HepG2 (cell line): ENCODE data around the gene COL4A3. TPM values are rescaled to one million over a fixed set of nuclear protein-coding genes. Genes with fewer than 3 reads are reported as not detected.

Experiments
- ATAC-seq: fragments of 200-7000 bp; cut with Tn5 transposase; 3 replicates; pipeline ENCODE4 v1.9.1; 2020; ENCODE audit warnings: mild to moderate bottlenecking, moderate library complexity
- BruUV-seq: library from RNA; stranded (reverse); fragments of 400-500 nt; replicated peaks from 2 replicates; lab custom pipeline; 2021; lab: Mats Ljungman, UMichigan
- CTCF ChIA-PET: fragments of 300-600 bp; formaldehyde crosslinking; extraction: SDS; loops from one replicate; lab custom pipeline; 2021; ENCODE audit warnings: low total read pairs, inconsistent platforms, low intra/inter-chr PET ratio; lab: Yijun Ruan, JAX
- POLR2A ChIA-PET: fragments of 350-600 bp; sonication (Branson Sonifier 250); formaldehyde crosslinking; loops from one replicate; lab custom pipeline; 2020; ENCODE audit warnings: antibody characterized with exemption, inconsistent platforms; lab: Yijun Ruan, JAX
- DNase-seq: peaks from one replicate; pipeline ENCODE4 v3.0.0-alpha.2; 2015; ENCODE audit warnings: low spot score
- FAIRE-seq: peaks from 3 replicates; lab custom pipeline; 2011; peaks lifted over from hg19 to GRCh38; lab: Jason Lieb, UNC
- H2AFZ ChIP-seq: one replicate; pipeline ENCODE4 v1.6.1; 2011; ENCODE audit warnings: low read length, inconsistent platforms
- H3K27ac ChIP-seq: fragments of 300-600 bp; 3 replicates; pipeline ENCODE4 v1.8.0; 2011; ENCODE audit warnings: mixed run types, mild to moderate bottlenecking, mixed read lengths, low read length, inconsistent platforms; ENCODE audit not compliant: insufficient read depth; ENCODE audit errors: extremely low read length
- H3K27me3 ChIP-seq, 2 experiments: fragments of 200-600 bp in 1 of 2; 2 replicates in 1 of 2; 3 replicates in 1 of 2; pipeline versions ENCODE4 v1.6.0 to v1.8.0; 2011; ENCODE audit warnings: low read length in 2 of 2, mild to moderate bottlenecking in 2 of 2, moderate library complexity in 2 of 2, inconsistent platforms in 1 of 2; ENCODE audit not compliant: insufficient read depth in 2 of 2, control insufficient read depth in 1 of 2
- H3K36me3 ChIP-seq, 2 experiments: fragments of 200-600 bp in 1 of 2; replicated peaks in 1 of 2; 2 replicates in 1 of 2; 3 replicates in 1 of 2; pipeline versions ENCODE4 v1.5.1 to v1.8.0; 2011; ENCODE audit warnings: low read length in 2 of 2, inconsistent platforms in 1 of 2; ENCODE audit not compliant: insufficient read depth in 2 of 2, control insufficient read depth in 1 of 2
- H3K4me1 ChIP-seq: 2 replicates; pipeline ENCODE4 v1.5.1; 2012; ENCODE audit warnings: low read length, inconsistent platforms; ENCODE audit not compliant: insufficient read depth
- H3K4me2 ChIP-seq: 2 replicates; pipeline ENCODE4 v1.6.0; 2011; ENCODE audit warnings: low read depth, low read length, inconsistent platforms
- H3K4me3 ChIP-seq, 3 experiments: fragments of 200-600 bp in 1 of 3; sonication (generic), shearing (Covaris generic) in 1 of 3; replicated peaks in 1 of 3; 2 replicates each; pipeline ENCODE4 v1.5.1; 2011 to 2016; ENCODE audit warnings: low read length in 3 of 3, inconsistent platforms in 2 of 3, low read depth in 2 of 3, mild to moderate bottlenecking in 2 of 3, control low read depth in 1 of 3, mixed read lengths in 1 of 3; ENCODE audit not compliant: insufficient read depth in 1 of 3
- H3K79me2 ChIP-seq: one replicate; pipeline ENCODE4 v1.6.1; 2011; ENCODE audit warnings: low read length, inconsistent platforms; ENCODE audit not compliant: insufficient read depth
- H3K9ac ChIP-seq: 2 replicates; pipeline ENCODE4 v1.6.0; 2011; ENCODE audit warnings: mild to moderate bottlenecking, low read depth, low read length, inconsistent platforms; ENCODE audit not compliant: insufficient read depth
- H3K9me3 ChIP-seq: 2 replicates; pipeline ENCODE4 v1.5.1; 2012; ENCODE audit warnings: mild to moderate bottlenecking, low read length
- H4K20me1 ChIP-seq: 2 replicates; pipeline ENCODE4 v1.6.0; 2011; ENCODE audit warnings: inconsistent platforms, mild to moderate bottlenecking, low read length, moderate library complexity; ENCODE audit not compliant: insufficient read depth
- CHD2 ChIP-seq: IDR thresholded peaks from 2 replicates; pipeline ENCODE4 v1.6.1; 2011; ENCODE audit warnings: low read depth, low read length, improper control_type of control experiment
- CREM ChIP-seq, 2 experiments: sonication (generic) in 1 of 2; formaldehyde crosslinking in 1 of 2; IDR thresholded peaks; 2 replicates each; pipeline versions ENCODE4 v1.4.0 to v1.6.1; 2016 to 2020; ENCODE audit warnings: antibody characterized with exemption in 1 of 2, mild to moderate bottlenecking in 1 of 2, missing genetic modification reagents in 1 of 2
- ETS1 ChIP-seq: sonication (generic); formaldehyde crosslinking; IDR thresholded peaks from 2 replicates; pipeline ENCODE4 v1.4.0; 2020; ENCODE audit warnings: missing genetic modification reagents
- JUNB ChIP-seq: sonication (generic); formaldehyde crosslinking; IDR thresholded peaks from 2 replicates; pipeline ENCODE4 v1.8.0; 2022; ENCODE audit warnings: missing genetic modification reagents, mild to moderate bottlenecking, borderline replicate concordance
- MAFF ChIP-seq: IDR thresholded peaks from 2 replicates; pipeline ENCODE4 v1.6.1; 2011; ENCODE audit warnings: low read depth, low read length, improper control_type of control experiment
- MAFK ChIP-seq, 2 experiments: IDR thresholded peaks in 1 of 2; conservative IDR thresholded peaks in 1 of 2; 2 replicates each; pipeline ENCODE4 v1.6.1; 2011; ENCODE audit warnings: improper control_type of control experiment in 2 of 2, low read length in 2 of 2
- WGBS: methylation state at CpG from one replicate; pipeline ENCODE4 v1.1.6; 2017; ENCODE audit warnings: low lambda C conversion rate; 5-methylcytosine and 5-hydroxymethylcytosine counted together
- in situ Hi-C: cut with HindIII; loops from 2 replicates; pipeline ENCODE4 v1.10.0; 2017; ENCODE audit warnings: low pct_unique_long_range_greater_than_20kb; ENCODE audit not compliant: extremely low pct_ligation_motif_present
- intact Hi-C: fragments of 100-400 bp; cut with micrococcal nuclease; formaldehyde crosslinking; loops from one replicate; pipeline ENCODE4 v1.10.0; 2022; ENCODE audit not compliant: unreplicated experiment
- polyA plus RNA-seq, 8 experiments: library from polyadenylated mRNA; depleted of rRNA in 3 of 8; stranded (reverse) in 7 of 8; unstranded in 1 of 8; fragments of >200 nt; fragmentation: Illumina TruSeq in 4 of 8; extraction: Trizol in 4 of 8; gene quantifications; 2 replicates each; pipeline versions ENCODE4 v1.2.1 to v1.2.3, GENCODE V29; 2011 to 2016; ENCODE audit warnings: low read depth in 4 of 8, missing spikeins in 1 of 8, mixed read lengths in 1 of 8; ENCODE audit not compliant: insufficient read depth in 1 of 8
- total RNA-seq, 5 experiments: library from RNA; depleted of rRNA; stranded (reverse); fragments of >200 nt; fragmentation: Illumina TruSeq; extraction: Trizol; gene quantifications; 2 replicates each; pipeline ENCODE4 v1.2.3, GENCODE V29; 2016; ENCODE audit warnings: low read depth in 1 of 5

COL4A3 gene
- total and polyA plus RNA-seq, 2 of the 13 experiments (the other 11 are each of a cell fraction or from before 2014, with no cell fraction given): 0.02 TPM; not detected in 1

GRCh38 chr2:227257820-227258219, 93.4 kb downstream of the COL4A3 start:
- BruUV-seq: no TSS peak
- Histone ChIP-seq H3K9me3 (no peaks in the 10 kb centered on the region), H4K20me1 (no peaks in the 10 kb centered on the region), H3K27me3 (no peaks in the 10 kb centered on the region), H3K4me3 (no peak overlapping the region), H3K4me2 (no peak overlapping the region), H3K4me1 (no peaks in the 10 kb centered on the region), H3K79me2 (no peaks in the 10 kb centered on the region), H3K9ac (no peak overlapping the region), H3K27ac (no peak overlapping the region), H3K36me3 (no peaks in the 10 kb centered on the region), H2AFZ (no peak overlapping the region)
- ATAC-seq: no peak
- TF ChIP-seq JUNB (no peak), MAFK (conservative IDR thresholded peaks at IDR 0.05 in 1 of 2, IDR thresholded peaks at IDR 0.05 in 1 of 2; ENCODE audit: low read length in 2 of 2) (peak; percentile 78 to 84), MAFF (peak; percentile 62), ETS1 (CRISPR knock-in tag) (no peak)
- FAIRE-seq: no peak
- intact Hi-C loops (no loop called here), in situ Hi-C loops (no loop called here)
- ChIA-PET CTCF (no interaction called here), POLR2A (no interaction called here)
- 83% methylated on average over 5 of the region's 5 CpGs for WGBS
- DNase-seq: no peak

GRCh38 chr2:227260041-227260440, 95.6 kb downstream of the COL4A3 start:
- WGBS: 77% methylated on average over 5 of the region's 5 CpGs
- Histone ChIP-seq H2AFZ (no peak overlapping the region), H4K20me1 (no peaks in the 10 kb centered on the region), H3K4me2 (no peak overlapping the region), H3K9me3 (no peaks in the 10 kb centered on the region), H3K27ac (no peak overlapping the region), H3K9ac (no peak overlapping the region), H3K4me1 (no peaks in the 10 kb centered on the region), H3K79me2 (no peaks in the 10 kb centered on the region), H3K27me3 (no peaks in the 10 kb centered on the region), H3K4me3 (no peak overlapping the region)
- in situ Hi-C loops (no loop called here), intact Hi-C loops (no loop called here)
- FAIRE-seq (no peak), ATAC-seq (no peak), DNase-seq (no peak)
- no TSS peak for BruUV-seq
- CTCF ChIA-PET: no interaction called here
- POLR2A ChIA-PET: no interaction called here
- TF ChIP-seq CREM (IDR thresholded peaks at IDR 0.05) (no peak), CREM (CRISPR knock-in tag; IDR thresholded peaks at IDR 0.05) (no peak), CHD2 (no peak)
- TF ChIP-seq, all 625 proteins: peak for 0
- H3K36me3 ChIP-seq: no peaks in the 10 kb centered on the region
